Bronchial epithelial cell (primary cell): Measurements from ENCODE around the gene PLEKHO1. TPM values are rescaled to one million over a fixed set of nuclear protein-coding genes. Genes with fewer than 3 reads are reported as not detected.
"Not testable (repeated sequence)": the region's sequence is repeated elsewhere in the genome, so short reads cannot be mapped to it uniquely, and the experiment has no call there.

Experiments
- DNase-seq: peaks from one replicate; pipeline ENCODE4 v3.0.0-alpha.2; 2010; ENCODE audit warnings: low read depth
- FAIRE-seq: peaks from 2 replicates; lab custom pipeline; 2011; peaks lifted over from hg19 to GRCh38; lab: Jason Lieb, UNC
- H3K27me3 ChIP-seq: 2 replicates; pipeline ENCODE4 v1.5.1; 2011; ENCODE audit warnings: low read length; ENCODE audit not compliant: control insufficient read depth, insufficient read depth
- H3K36me3 ChIP-seq: 2 replicates; pipeline ENCODE4 v1.5.1; 2011; ENCODE audit warnings: low read length; ENCODE audit not compliant: control insufficient read depth, insufficient read depth
- H3K4me3 ChIP-seq: 2 replicates; pipeline ENCODE4 v1.5.1; 2011; ENCODE audit warnings: mild to moderate bottlenecking, low read depth, low read length, control low read depth
- total RNA-seq: library from RNA; depleted of rRNA; stranded (reverse); fragments of >200 nt; gene quantifications from 2 replicates; pipeline ENCODE4 v1.2.1, GENCODE V29; 2014
- TF ChIP-seq, protein P1 (sequence below): IDR thresholded peaks from 2 replicates; pipeline ENCODE4 v1.5.1; 2011; ENCODE audit warnings: mild to moderate bottlenecking, moderate library complexity, low read length, control low read depth, inconsistent platforms; ENCODE audit not compliant: insufficient read depth, severe bottlenecking

PLEKHO1 gene
- total RNA-seq, 1 donor from 2014 or later: 6.1 TPM

DNA sequence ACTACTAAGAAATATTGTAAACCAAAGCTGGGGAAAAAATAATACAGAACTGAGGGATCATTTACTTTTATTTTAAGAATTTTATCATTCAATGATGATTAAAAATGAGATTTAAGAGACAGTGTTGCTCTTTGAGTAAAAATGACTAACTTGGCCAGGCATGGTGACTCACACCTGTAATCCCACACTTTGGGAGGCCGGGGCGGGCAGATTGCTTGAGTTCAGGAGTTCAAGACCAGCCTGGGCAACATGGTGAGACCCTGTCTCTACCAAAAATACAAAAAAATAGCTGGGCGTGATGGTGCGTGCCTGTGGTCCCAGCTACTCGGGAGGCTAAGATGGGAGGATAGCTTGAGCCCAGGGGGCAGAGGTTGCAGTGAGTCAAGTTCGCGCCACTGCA is 21.8 kb upstream of the PLEKHO1 start:
- no peaks in the 10 kb centered on the region for H3K27me3 ChIP-seq
- FAIRE-seq (no peak), DNase-seq (peak; percentile 11)
- H3K4me3 ChIP-seq: no peak overlapping the region
- H3K36me3 ChIP-seq: no peaks in the 10 kb centered on the region
- TF ChIP-seq, protein P1, sequence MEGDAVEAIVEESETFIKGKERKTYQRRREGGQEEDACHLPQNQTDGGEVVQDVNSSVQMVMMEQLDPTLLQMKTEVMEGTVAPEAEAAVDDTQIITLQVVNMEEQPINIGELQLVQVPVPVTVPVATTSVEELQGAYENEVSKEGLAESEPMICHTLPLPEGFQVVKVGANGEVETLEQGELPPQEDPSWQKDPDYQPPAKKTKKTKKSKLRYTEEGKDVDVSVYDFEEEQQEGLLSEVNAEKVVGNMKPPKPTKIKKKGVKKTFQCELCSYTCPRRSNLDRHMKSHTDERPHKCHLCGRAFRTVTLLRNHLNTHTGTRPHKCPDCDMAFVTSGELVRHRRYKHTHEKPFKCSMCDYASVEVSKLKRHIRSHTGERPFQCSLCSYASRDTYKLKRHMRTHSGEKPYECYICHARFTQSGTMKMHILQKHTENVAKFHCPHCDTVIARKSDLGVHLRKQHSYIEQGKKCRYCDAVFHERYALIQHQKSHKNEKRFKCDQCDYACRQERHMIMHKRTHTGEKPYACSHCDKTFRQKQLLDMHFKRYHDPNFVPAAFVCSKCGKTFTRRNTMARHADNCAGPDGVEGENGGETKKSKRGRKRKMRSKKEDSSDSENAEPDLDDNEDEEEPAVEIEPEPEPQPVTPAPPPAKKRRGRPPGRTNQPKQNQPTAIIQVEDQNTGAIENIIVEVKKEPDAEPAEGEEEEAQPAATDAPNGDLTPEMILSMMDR: no peak

DNA sequence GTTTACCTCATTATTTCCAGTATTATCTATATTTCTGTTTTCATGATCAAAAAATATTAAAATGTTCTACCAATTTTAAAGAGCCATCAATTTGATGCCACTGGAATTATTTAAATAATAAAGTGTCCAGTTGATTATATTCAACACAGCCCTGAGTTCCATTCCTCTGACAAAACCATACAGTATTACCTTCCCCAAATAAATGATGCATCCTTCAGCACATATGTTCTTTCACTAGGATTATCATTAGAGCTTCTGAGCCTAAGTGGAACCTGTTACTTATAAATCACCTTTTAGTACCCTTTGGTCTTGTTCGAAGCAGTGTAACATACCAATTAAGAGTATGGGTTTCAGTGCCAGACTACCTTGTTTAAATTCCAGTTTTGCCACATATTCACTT is 17.3 kb upstream of the PLEKHO1 start:
- DNase-seq (no peak), FAIRE-seq (no peak)
- H3K36me3 ChIP-seq: no peaks in the 10 kb centered on the region
- no peaks in the 10 kb centered on the region for H3K27me3 ChIP-seq
- TF ChIP-seq, protein P1: no peak
- H3K4me3 ChIP-seq: no peak overlapping the region

DNA sequence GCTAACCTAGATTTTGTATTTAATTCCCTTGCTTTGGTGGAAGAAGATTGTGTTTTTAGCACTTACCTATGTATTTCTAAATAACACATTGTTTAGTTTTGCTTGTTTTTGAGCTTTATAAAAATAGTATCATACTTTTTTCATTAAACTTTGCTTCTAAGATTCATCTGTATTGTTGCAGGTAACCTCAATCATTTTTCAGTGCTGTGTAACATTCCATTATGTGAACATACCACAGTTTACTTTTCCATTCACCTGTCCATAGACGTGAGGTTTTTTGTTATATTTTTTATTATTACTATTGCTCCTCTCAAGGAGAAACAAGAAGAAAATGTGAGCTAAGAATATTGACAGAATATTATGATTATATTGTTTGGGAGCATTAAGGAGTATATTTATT is 15.2 kb upstream of the PLEKHO1 start:
- no peak overlapping the region for H3K4me3 ChIP-seq
- FAIRE-seq (no peak), DNase-seq (no peak)
- TF ChIP-seq, protein P1: no peak
- H3K36me3 ChIP-seq: no peaks in the 10 kb centered on the region
- H3K27me3 ChIP-seq: no peaks in the 10 kb centered on the region

DNA sequence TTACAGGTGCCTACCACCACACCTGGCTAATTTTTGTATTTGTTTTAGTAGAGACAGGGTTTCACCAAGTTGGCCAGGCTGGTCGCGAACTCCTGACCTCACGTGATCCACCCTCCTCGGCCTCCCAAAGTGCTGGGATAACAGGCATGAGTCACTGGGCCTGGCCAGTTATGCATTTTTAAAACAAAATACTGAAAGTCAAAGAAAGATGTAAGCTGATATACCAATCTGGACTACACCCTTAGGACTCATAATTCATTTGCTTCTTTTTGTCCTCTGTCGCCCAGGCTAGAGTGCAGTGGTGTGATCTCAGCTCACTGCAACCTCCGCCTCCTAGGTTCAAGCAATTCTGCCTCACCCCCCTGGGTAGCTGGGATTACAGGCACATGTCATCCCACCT is 14.3 kb upstream of the PLEKHO1 start:
- not testable (repeated sequence) for DNase-seq, H3K4me3 ChIP-seq, H3K27me3 ChIP-seq, FAIRE-seq, H3K36me3 ChIP-seq

DNA sequence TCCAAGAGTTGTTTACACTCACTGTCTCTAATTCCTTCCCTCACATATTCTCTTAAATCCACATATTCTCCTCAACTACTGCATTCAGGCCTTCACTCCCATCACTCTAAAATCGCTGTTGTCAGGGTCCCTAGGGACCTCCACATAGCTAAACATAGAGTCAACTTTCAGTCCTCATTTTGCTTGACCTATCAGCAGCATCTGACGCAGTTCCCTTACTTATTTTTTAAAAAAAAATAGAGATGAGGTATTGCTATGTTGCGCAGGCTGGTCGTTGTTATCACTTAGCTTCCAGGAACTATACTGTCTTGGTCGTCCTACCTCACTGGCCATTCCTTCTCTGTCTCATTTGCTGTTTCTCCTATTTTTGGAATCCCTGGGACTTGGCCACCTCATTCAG is 11.7 kb upstream of the PLEKHO1 start:
- no peaks in the 10 kb centered on the region for H3K36me3 ChIP-seq
- TF ChIP-seq, protein P1: no peak
- no peak overlapping the region for H3K4me3 ChIP-seq
- DNase-seq: no peak
- FAIRE-seq: no peak
- no peaks in the 10 kb centered on the region for H3K27me3 ChIP-seq

DNA sequence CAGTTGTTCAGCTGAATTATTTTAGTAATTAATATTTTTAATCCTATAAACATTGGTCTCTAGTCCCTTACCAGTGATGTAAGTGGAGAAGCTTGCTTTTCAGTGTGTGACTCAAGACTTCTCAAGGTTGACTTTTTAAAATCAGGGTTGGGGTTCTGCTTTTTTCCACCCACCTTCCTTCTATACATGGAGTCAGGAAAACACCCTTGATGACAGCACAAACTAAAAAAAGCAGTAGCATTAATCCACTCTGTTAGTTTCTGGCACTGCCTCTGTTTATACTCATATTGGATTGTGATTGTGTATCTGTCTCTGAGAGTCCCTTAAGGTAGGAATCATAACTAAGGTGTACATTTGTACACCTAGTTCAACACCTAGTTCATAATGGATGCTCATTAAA is 8.3 kb upstream of the PLEKHO1 start:
- Histone ChIP-seq H3K36me3 (no peaks in the 10 kb centered on the region), H3K27me3 (no peaks in the 10 kb centered on the region), H3K4me3 (no peak overlapping the region)
- DNase-seq (no peak), FAIRE-seq (no peak)
- TF ChIP-seq, protein P1: no peak
